ENCODE measurements around the gene TNFAIP2. TPM values are rescaled to one million over a fixed set of nuclear protein-coding genes. Genes with fewer than 3 reads are reported as not detected.
A peak's percentile ranks its signal among the peaks of the same experiment; 100 is the strongest.
"Not testable (repeated sequence)": the region's sequence is repeated elsewhere in the genome, so short reads cannot be mapped to it uniquely, and the experiment has no call there.

The TNFAIP2 gene
- total RNA-seq, 1 donor from 2014 or later, result 21.5 TPM

DNA sequence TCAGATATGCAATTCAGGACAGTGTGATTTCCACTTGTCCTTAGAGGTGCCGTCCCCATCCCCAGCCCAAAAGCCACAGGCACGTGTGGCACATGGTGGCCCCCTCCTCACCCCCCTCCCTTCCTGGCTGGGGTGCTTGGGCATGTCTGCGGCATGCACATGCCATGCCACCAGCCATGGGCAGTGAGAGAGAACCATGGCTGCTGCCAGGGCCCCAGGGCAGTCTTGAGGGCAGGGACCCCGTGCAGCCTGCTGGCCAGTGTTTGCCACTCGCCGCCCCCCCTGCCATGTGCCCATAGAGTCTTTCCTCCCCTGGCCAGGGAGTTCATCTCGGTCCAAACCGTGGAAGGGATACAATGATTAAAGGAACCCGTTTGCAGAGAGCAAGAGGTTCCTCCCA, 41.5 kb downstream of the TNFAIP2 start:
- Mint-ChIP-seq H3K36me3 (no peaks in the 10 kb centered on the region), H3K27me3 (peaks cover 3% of the 10 kb centered on the region), H3K27ac (no peak overlapping the region), H3K4me1 (ENCODE audit: unreplicated experiment) (peaks cover 5% of the 10 kb centered on the region), H3K9me3 (peaks cover 3% of the 10 kb centered on the region), H3K4me3 (no peak overlapping the region)
- no peak for DNase-seq (ENCODE audit: extremely low spot score, unreplicated experiment)
- TF ChIP-seq, protein P1, sequence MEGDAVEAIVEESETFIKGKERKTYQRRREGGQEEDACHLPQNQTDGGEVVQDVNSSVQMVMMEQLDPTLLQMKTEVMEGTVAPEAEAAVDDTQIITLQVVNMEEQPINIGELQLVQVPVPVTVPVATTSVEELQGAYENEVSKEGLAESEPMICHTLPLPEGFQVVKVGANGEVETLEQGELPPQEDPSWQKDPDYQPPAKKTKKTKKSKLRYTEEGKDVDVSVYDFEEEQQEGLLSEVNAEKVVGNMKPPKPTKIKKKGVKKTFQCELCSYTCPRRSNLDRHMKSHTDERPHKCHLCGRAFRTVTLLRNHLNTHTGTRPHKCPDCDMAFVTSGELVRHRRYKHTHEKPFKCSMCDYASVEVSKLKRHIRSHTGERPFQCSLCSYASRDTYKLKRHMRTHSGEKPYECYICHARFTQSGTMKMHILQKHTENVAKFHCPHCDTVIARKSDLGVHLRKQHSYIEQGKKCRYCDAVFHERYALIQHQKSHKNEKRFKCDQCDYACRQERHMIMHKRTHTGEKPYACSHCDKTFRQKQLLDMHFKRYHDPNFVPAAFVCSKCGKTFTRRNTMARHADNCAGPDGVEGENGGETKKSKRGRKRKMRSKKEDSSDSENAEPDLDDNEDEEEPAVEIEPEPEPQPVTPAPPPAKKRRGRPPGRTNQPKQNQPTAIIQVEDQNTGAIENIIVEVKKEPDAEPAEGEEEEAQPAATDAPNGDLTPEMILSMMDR (conservative IDR thresholded peaks at IDR 0.05), result no peak

- no peak for DNase-seq (ENCODE audit: extremely low spot score, unreplicated experiment)
- Mint-ChIP-seq H3K9me3 (peaks cover 7% of the 10 kb centered on the region), H3K27ac (no peak overlapping the region), H3K27me3 (peaks cover 3% of the 10 kb centered on the region), H3K4me1 (ENCODE audit: unreplicated experiment) (peaks cover 5% of the 10 kb centered on the region), H3K4me3 (no peak overlapping the region), H3K36me3 (peaks cover 3% of the 10 kb centered on the region)
- TF ChIP-seq, protein P1 (conservative IDR thresholded peaks at IDR 0.05), result no peak
Observed at GRCh38 chr14:103165323-103165722, 42.1 kb downstream of the TNFAIP2 start.

DNA sequence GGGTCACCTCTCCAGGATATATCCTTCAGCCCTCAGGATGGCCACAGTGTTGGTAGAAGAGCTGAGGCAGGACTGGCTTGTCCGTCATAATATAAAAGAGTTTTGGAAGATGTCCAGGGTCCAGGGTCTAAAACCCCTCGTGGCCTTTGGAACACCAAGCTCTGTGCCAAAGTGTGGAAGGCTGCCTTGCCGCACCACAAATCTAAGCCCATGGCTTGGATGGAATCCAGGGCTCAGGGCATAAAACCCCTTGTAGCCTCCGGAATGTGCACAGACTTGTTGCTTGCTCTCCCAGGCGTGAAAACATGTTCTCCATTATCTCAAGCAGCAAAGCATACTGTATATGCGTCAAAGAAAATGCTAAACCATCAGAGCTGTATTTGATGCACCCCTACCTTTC, 46.7 kb downstream of the TNFAIP2 start:
- peaks cover 28% of the 10 kb centered on the region for H3K9me3 Mint-ChIP-seq
- H3K4me3 Mint-ChIP-seq, result no peak overlapping the region
- no peak overlapping the region for H3K27ac Mint-ChIP-seq
- peaks cover 10% of the 10 kb centered on the region for H3K4me1 Mint-ChIP-seq (ENCODE audit: unreplicated experiment)
- TF ChIP-seq, protein P1 (conservative IDR thresholded peaks at IDR 0.05), result no peak
- peaks cover 5% of the 10 kb centered on the region for H3K36me3 Mint-ChIP-seq
- no peak for DNase-seq (ENCODE audit: extremely low spot score, unreplicated experiment)
- H3K27me3 Mint-ChIP-seq, result peaks cover 3% of the 10 kb centered on the region

DNA sequence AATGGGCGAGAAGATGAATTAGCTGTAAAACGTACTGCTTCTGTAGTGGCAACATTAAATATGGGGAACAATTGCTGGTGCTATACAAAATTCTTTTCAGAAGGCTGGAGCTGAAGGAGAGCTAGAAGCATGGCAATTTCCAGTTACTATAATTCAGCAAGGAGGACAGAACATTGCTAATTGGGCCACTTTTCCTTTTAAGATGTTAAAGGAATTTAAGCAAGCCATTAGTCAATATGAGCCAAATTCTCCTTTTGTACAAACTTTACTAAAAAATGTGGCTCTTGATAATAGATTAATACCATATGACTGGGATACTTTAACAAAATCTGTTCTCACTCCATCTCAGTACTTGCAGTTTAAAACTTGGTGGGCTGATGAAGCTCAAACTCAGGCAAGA, 47.9 kb downstream of the TNFAIP2 start:
- H3K4me3 Mint-ChIP-seq; H3K27me3 Mint-ChIP-seq; DNase-seq (ENCODE audit: extremely low spot score, unreplicated experiment); H3K36me3 Mint-ChIP-seq; H3K4me1 Mint-ChIP-seq (ENCODE audit: unreplicated experiment): not testable (repeated sequence)
- Mint-ChIP-seq H3K9me3 (peaks cover 28% of the 10 kb centered on the region), H3K27ac (peak overlapping the region; percentile 48)

GRCh38 chr14:103172921-103173320, 49.7 kb downstream of the TNFAIP2 start:
- Mint-ChIP-seq H3K4me1 (ENCODE audit: unreplicated experiment) (peaks cover 10% of the 10 kb centered on the region), H3K4me3 (peak overlapping the region; percentile 37), H3K27me3 (no peaks in the 10 kb centered on the region), H3K36me3 (peaks cover 5% of the 10 kb centered on the region), H3K9me3 (peaks cover 28% of the 10 kb centered on the region), H3K27ac (peak overlapping the region; percentile 75)
- no peak for DNase-seq (ENCODE audit: extremely low spot score, unreplicated experiment)
- TF ChIP-seq, protein P1 (conservative IDR thresholded peaks at IDR 0.05), result no peak

DNA sequence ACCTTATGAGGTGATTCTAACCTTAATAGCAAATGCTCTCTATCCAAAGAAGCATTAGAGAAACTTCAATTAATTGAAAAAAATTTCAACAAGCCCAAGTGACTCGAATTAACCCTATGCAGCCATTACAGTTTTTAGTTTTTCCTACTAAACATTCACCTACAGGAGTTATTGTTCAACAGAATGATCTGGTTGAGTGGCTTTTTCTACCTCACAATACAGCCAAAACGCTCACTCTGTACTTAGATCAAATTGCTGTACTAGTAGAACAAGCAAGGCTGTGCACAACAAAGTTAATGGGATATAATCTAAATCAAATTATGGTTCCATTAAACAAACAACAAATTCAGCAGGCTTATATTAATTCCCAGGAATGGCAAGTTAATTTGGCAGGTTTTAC, 50.6 kb downstream of the TNFAIP2 start:
- not testable (repeated sequence) for H3K27ac Mint-ChIP-seq; H3K36me3 Mint-ChIP-seq; DNase-seq (ENCODE audit: extremely low spot score, unreplicated experiment); H3K4me3 Mint-ChIP-seq; H3K4me1 Mint-ChIP-seq (ENCODE audit: unreplicated experiment); H3K27me3 Mint-ChIP-seq
- H3K9me3 Mint-ChIP-seq, result peaks cover 28% of the 10 kb centered on the region

GRCh38 chr14:103176176-103176575, 52.9 kb downstream of the TNFAIP2 start:
- not testable (repeated sequence) for DNase-seq (ENCODE audit: extremely low spot score, unreplicated experiment); H3K36me3 Mint-ChIP-seq; H3K4me1 Mint-ChIP-seq (ENCODE audit: unreplicated experiment); H3K27me3 Mint-ChIP-seq; H3K4me3 Mint-ChIP-seq; H3K27ac Mint-ChIP-seq
- H3K9me3 Mint-ChIP-seq, result peaks cover 16% of the 10 kb centered on the region
